ENCODE results near the gene CXCL17.

Gene CXCL17

GRCh38 chr19:42473686-42474085, 30.9 kb upstream of the CXCL17 start:
- no peak overlapping the region for H3K4me3 ChIP-seq (ENCODE audit: control insufficient read depth, low read depth, low read length)
- TF ChIP-seq, protein P1, sequence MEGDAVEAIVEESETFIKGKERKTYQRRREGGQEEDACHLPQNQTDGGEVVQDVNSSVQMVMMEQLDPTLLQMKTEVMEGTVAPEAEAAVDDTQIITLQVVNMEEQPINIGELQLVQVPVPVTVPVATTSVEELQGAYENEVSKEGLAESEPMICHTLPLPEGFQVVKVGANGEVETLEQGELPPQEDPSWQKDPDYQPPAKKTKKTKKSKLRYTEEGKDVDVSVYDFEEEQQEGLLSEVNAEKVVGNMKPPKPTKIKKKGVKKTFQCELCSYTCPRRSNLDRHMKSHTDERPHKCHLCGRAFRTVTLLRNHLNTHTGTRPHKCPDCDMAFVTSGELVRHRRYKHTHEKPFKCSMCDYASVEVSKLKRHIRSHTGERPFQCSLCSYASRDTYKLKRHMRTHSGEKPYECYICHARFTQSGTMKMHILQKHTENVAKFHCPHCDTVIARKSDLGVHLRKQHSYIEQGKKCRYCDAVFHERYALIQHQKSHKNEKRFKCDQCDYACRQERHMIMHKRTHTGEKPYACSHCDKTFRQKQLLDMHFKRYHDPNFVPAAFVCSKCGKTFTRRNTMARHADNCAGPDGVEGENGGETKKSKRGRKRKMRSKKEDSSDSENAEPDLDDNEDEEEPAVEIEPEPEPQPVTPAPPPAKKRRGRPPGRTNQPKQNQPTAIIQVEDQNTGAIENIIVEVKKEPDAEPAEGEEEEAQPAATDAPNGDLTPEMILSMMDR (conservative IDR thresholded peaks at IDR 0.05; ENCODE audit: control insufficient read depth, insufficient read depth, low read depth, low read length), result no peak
- DNase-seq (ENCODE audit: low read depth), result no peak

GRCh38 chr19:42472402-42473147, 29.8 kb upstream of the CXCL17 start:
- no peak for DNase-seq (ENCODE audit: low read depth)
- TF ChIP-seq, protein P1 (conservative IDR thresholded peaks at IDR 0.05; ENCODE audit: control insufficient read depth, insufficient read depth, low read depth, low read length), result no peak
- H3K4me3 ChIP-seq (ENCODE audit: control insufficient read depth, low read depth, low read length), result no peak overlapping the region

GRCh38 chr19:42471554-42472249, 29.0 kb upstream of the CXCL17 start:
- TF ChIP-seq, protein P1 (conservative IDR thresholded peaks at IDR 0.05; ENCODE audit: control insufficient read depth, insufficient read depth, low read depth, low read length), result no peak
- H3K4me3 ChIP-seq (ENCODE audit: control insufficient read depth, low read depth, low read length), result no peak overlapping the region
- DNase-seq (ENCODE audit: low read depth), result peak; percentile 31

DNA sequence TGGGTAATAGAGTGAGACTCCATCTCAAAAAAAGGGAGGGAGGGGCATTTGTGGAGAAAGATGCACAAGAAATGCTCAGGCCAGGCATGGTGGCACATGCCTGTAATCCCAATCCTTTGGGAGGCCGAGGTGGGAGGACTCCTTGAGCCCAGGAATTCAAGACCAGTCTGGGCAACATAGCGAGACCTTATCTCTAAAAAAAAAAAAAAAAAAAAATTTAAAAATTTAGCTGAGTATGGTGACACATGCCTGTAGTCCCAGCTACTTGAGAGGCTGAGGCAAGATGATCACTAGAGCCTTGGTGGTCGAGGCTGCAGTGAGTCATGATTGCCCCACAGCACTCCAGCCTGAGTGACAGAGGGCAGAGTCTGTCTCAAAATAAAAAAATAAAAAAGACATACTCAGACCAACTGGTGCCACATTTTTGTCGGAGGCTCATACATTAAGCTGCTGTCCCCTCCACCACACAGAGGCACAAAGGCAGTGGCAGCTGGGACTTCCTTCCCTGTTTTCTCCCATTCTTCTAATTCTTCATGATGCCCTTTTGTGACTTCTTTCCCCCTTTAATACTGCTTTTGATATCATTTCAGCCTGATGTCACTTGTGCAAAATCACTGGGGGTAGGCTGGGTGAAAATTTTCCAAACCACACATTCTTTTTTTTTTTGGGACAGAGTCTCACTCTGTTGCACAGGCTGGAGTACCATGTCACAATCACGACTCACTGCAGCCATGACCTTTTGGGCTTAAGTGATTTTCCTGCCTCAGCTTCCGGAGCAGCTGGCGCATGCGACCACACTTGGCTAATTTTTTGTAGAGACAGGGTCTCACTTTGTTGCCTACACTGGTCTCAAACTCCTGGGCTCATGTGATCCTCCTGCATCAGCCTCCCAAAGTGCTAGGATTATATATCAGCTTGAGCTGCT, 26.8 kb upstream of the CXCL17 start:
- TF ChIP-seq, protein P1 (conservative IDR thresholded peaks at IDR 0.05; ENCODE audit: control insufficient read depth, insufficient read depth, low read depth, low read length), result no peak
- no peak overlapping the region for H3K4me3 ChIP-seq (ENCODE audit: control insufficient read depth, low read depth, low read length)
- DNase-seq (ENCODE audit: low read depth), result peak; percentile 27

DNA sequence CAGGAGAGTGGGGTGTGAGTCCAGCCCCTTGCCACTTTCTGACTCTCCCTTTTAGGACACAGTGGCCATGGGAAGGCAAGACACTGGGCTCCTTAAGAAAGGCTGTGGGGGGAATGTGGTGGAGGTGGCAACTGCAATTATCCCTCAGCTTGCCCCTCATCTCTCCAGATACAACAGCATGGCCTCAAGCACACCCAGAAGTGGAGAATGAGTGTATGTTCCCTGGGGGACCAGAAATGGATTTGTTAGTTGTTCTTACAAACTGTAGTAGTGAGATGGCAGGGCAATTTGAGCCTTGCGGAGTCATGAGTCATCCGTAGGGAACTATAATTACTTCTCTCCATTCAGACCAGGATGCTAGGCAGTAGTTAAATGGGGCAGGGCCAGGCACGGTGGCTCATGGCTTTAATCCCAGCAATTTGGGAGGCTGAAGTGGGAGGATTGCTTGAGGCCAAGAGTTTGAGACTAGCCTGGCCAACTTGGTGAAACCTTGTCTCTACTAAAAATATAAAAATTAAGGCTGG, 25.6 kb upstream of the CXCL17 start:
- DNase-seq (ENCODE audit: low read depth), result peak; percentile 93
- H3K4me3 ChIP-seq (ENCODE audit: control insufficient read depth, low read depth, low read length), result no peak overlapping the region
- TF ChIP-seq, protein P1 (conservative IDR thresholded peaks at IDR 0.05; ENCODE audit: control insufficient read depth, insufficient read depth, low read depth, low read length), result no peak

- no peak overlapping the region for H3K4me3 ChIP-seq (ENCODE audit: control insufficient read depth, low read depth, low read length)
- DNase-seq (ENCODE audit: low read depth), result peak; percentile 43
- TF ChIP-seq, protein P1 (conservative IDR thresholded peaks at IDR 0.05; ENCODE audit: control insufficient read depth, insufficient read depth, low read depth, low read length), result no peak
These were observed 24.5 kb upstream of the CXCL17 start for GRCh38 chr19:42467183-42467760.
